ENCODE results near the gene NADK. TPM values are rescaled to one million over a fixed set of nuclear protein-coding genes. Genes with fewer than 3 reads are reported as not detected.

Gene NADK
- total RNA-seq, 2 experiments from 2014 or later = 156 to 184 TPM

- Histone ChIP-seq H3K79me2 (ENCODE audit: insufficient read depth, low read depth, low read length) (no peaks in the 10 kb centered on the region), H3K27ac (ENCODE audit: low read depth, low read length, poor library complexity, severe bottlenecking) (peak overlapping the region; percentile 36), H3K4me2 (ENCODE audit: low read length) (no peak overlapping the region), H2AFZ (ENCODE audit: low read length) (no peak overlapping the region), H3K9me3 (ENCODE audit: low read length) (no peaks in the 10 kb centered on the region), H3K36me3 (ENCODE audit: insufficient read depth, low read length) (peaks cover 85% of the 10 kb centered on the region), H3K9me2 (ENCODE audit: insufficient read depth, low read length) (no peaks in the 10 kb centered on the region), H3K4me1 (ENCODE audit: insufficient read depth, low read length, poor library complexity, severe bottlenecking) (peaks cover 12% of the 10 kb centered on the region), H3K4me3 (ENCODE audit: low read depth, low read length, poor library complexity, severe bottlenecking) (no peak overlapping the region), H4K20me1 (ENCODE audit: insufficient read depth, low read length) (no peaks in the 10 kb centered on the region)
- no peak for DNase-seq (ENCODE audit: low spot score)
- POLR2A ChIA-PET = interaction anchor here (0.7 kb wide), 1 partner anchor 21 kb away, joined by 3 read pairs; no protein-coding TSS in a partner anchor
- CTCF ChIA-PET (ENCODE audit: unreplicated experiment) = interaction anchor here (0.9 kb wide), 1 partner anchor 118 kb away, joined by 3 read pairs; no protein-coding TSS in a partner anchor
- TF ChIP-seq EZH2phosphoT487 (IDR thresholded peaks at IDR 0.05; ENCODE audit: borderline replicate concordance, low read depth, low read length) = no peak
- TF ChIP-seq, protein P1, sequence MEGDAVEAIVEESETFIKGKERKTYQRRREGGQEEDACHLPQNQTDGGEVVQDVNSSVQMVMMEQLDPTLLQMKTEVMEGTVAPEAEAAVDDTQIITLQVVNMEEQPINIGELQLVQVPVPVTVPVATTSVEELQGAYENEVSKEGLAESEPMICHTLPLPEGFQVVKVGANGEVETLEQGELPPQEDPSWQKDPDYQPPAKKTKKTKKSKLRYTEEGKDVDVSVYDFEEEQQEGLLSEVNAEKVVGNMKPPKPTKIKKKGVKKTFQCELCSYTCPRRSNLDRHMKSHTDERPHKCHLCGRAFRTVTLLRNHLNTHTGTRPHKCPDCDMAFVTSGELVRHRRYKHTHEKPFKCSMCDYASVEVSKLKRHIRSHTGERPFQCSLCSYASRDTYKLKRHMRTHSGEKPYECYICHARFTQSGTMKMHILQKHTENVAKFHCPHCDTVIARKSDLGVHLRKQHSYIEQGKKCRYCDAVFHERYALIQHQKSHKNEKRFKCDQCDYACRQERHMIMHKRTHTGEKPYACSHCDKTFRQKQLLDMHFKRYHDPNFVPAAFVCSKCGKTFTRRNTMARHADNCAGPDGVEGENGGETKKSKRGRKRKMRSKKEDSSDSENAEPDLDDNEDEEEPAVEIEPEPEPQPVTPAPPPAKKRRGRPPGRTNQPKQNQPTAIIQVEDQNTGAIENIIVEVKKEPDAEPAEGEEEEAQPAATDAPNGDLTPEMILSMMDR (conservative IDR thresholded peaks at IDR 0.05; ENCODE audit: low read length) = no peak
- BruUV-seq (replicated peaks) = no TSS peak
- intact Hi-C loops (cut with micrococcal nuclease; ENCODE audit: unreplicated experiment) = no loop called here
These were observed 9.9 kb upstream of the NADK start for GRCh38 chr1:1788136-1788535.

DNA sequence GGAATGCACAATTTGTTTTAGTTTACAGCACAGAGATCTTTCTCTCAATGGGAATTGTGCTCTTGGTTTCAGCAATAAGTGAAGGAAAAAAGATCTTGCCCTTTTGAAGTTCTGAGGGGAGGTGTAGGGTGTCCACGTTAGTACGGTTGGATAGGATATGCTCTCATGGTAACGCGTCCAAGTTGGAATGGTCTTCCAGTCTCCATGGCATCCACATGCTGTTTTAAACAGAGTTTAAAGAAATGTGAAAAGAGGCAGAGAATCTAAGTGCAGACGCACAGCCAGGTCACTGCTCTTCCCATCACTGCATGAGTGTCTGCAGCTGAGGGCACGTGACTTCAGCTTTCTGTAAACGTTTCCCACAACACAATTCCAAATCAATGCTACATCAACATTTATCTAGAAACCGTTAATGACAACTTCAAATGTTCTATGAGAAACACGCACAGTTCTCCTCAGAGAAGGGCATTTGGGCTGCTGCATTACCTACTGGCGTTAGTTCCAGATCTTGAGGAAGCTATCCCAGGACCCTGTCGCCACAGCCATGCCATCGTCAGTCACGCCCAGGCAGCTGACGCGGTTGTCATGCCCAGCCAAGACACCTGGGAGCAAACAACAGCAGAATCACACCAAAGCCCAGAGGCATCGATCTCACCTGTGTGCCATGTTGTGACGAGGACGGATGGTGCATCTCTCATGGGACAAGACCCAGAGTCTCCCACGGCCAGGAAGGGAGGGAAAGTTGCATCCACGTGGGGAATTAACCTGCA, 8.8 kb upstream of the NADK start:
- H3K9me3 ChIP-seq (ENCODE audit: low read length) = no peaks in the 10 kb centered on the region
- TF ChIP-seq EZH2phosphoT487 (IDR thresholded peaks at IDR 0.05; ENCODE audit: borderline replicate concordance, low read depth, low read length) = no peak
- TF ChIP-seq, protein P1 (conservative IDR thresholded peaks at IDR 0.05; ENCODE audit: low read length) = no peak
- no peaks in the 10 kb centered on the region for H3K9me2 ChIP-seq (ENCODE audit: insufficient read depth, low read length)
- H3K4me1 ChIP-seq (ENCODE audit: insufficient read depth, low read length, poor library complexity, severe bottlenecking) = peaks cover 24% of the 10 kb centered on the region
- ChIA-PET POLR2A (no interaction called here), CTCF (ENCODE audit: unreplicated experiment) (no interaction called here)
- no peaks in the 10 kb centered on the region for H4K20me1 ChIP-seq (ENCODE audit: insufficient read depth, low read length)
- intact Hi-C loops (cut with micrococcal nuclease; ENCODE audit: unreplicated experiment) = no loop called here
- H3K27ac ChIP-seq (ENCODE audit: low read depth, low read length, poor library complexity, severe bottlenecking) = no peak overlapping the region
- H3K4me3 ChIP-seq (ENCODE audit: low read depth, low read length, poor library complexity, severe bottlenecking) = no peak overlapping the region
- peaks cover 74% of the 10 kb centered on the region for H3K36me3 ChIP-seq (ENCODE audit: insufficient read depth, low read length)
- H2AFZ ChIP-seq (ENCODE audit: low read length) = no peak overlapping the region
- H3K79me2 ChIP-seq (ENCODE audit: insufficient read depth, low read depth, low read length) = no peaks in the 10 kb centered on the region
- BruUV-seq (replicated peaks) = no TSS peak
- DNase-seq (ENCODE audit: low spot score) = no peak
- H3K4me2 ChIP-seq (ENCODE audit: low read length) = no peak overlapping the region

DNA sequence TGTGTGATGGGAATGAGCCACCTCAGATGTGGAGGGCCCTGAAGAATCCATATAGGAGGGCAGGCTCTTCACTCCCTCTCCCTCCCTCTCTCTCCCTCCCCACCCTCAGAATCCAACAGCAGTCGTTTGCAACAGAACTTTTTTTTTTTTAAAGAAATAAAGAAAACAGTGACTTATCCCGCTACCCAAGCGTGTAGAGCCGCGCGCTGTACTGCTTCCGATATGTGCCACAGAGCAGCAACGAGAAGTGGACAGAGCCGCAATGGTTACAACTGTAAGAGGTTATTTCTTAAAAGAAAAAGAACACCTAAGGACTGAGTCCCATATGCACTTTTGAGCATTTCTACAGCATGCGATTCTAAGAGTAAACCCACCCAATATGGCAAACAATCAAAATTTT, 7.4 kb upstream of the NADK start:
- TF ChIP-seq, protein P1 (conservative IDR thresholded peaks at IDR 0.05; ENCODE audit: low read length) = no peak
- TF ChIP-seq EZH2phosphoT487 (IDR thresholded peaks at IDR 0.05; ENCODE audit: borderline replicate concordance, low read depth, low read length) = no peak
- no TSS peak for BruUV-seq (replicated peaks)
- no peak overlapping the region for H3K4me2 ChIP-seq (ENCODE audit: low read length)
- H3K9me3 ChIP-seq (ENCODE audit: low read length) = no peaks in the 10 kb centered on the region
- no peaks in the 10 kb centered on the region for H3K9me2 ChIP-seq (ENCODE audit: insufficient read depth, low read length)
- H2AFZ ChIP-seq (ENCODE audit: low read length) = no peak overlapping the region
- intact Hi-C loops (cut with micrococcal nuclease; ENCODE audit: unreplicated experiment) = no loop called here
- ChIA-PET POLR2A (interaction anchor here (1.0 kb wide), 1 partner anchor 8 kb away, joined by 3 read pairs; no protein-coding TSS in a partner anchor), CTCF (ENCODE audit: unreplicated experiment) (no interaction called here)
- H3K36me3 ChIP-seq (ENCODE audit: insufficient read depth, low read length) = peaks cover 63% of the 10 kb centered on the region
- H3K27ac ChIP-seq (ENCODE audit: low read depth, low read length, poor library complexity, severe bottlenecking) = no peak overlapping the region
- H3K4me3 ChIP-seq (ENCODE audit: low read depth, low read length, poor library complexity, severe bottlenecking) = no peak overlapping the region
- H3K79me2 ChIP-seq (ENCODE audit: insufficient read depth, low read depth, low read length) = no peaks in the 10 kb centered on the region
- no peak for DNase-seq (ENCODE audit: low spot score)
- H3K4me1 ChIP-seq (ENCODE audit: insufficient read depth, low read length, poor library complexity, severe bottlenecking) = peaks cover 37% of the 10 kb centered on the region
- H4K20me1 ChIP-seq (ENCODE audit: insufficient read depth, low read length) = no peaks in the 10 kb centered on the region

Measured in OCI-LY7 (cell line).